ENCODE measurements around the gene MUL1. TPM values are rescaled to one million over a fixed set of nuclear protein-coding genes. Genes with fewer than 3 reads are reported as not detected.

MUL1 gene
- 19.9 TPM for total RNA-seq

GRCh38 chr1:20507564-20508410 lies at the start of gene MUL1:
Gene MUL1, minus strand, starts transcription at chr1:20508151. Its CDS starts 127 bp downstream, at chr1:20508024.
- peak within 1 kb of the TSS; percentile 90 to 98 for H3K4me3 ChIP-seq
- no peaks in the 10 kb centered on the region for H3K27me3 ChIP-seq
- intact Hi-C loops (cut with DNase I): no loop called here
- no peaks in the 10 kb centered on the region for H3K9me3 ChIP-seq
- DNase-seq (ENCODE audit: extremely low spot score in 2 of 2): no peak
- TF ChIP-seq POLR2A (IDR thresholded peaks at IDR 0.05) (peak in 1 of 2 donors; percentile 26), POLR2AphosphoS5 (IDR thresholded peaks at IDR 0.05; ENCODE audit: insufficient read depth in 1 of 2, low read depth in 1 of 2) (peak; percentile 88 to 91), CTCF (IDR thresholded peaks at IDR 0.05) (no peak)
- H3K27ac ChIP-seq: peak within 1 kb of the TSS; percentile 80
- H3K4me1 ChIP-seq: peaks cover 27% of the 10 kb centered on the region
- H3K36me3 ChIP-seq: no peaks in the 10 kb centered on the region

- Histone ChIP-seq H3K36me3 (no peaks in the 10 kb centered on the region), H3K9me3 (no peaks in the 10 kb centered on the region), H3K4me3 (no peak overlapping the region), H3K27ac (no peak overlapping the region), H3K4me1 (peaks cover 14% of the 10 kb centered on the region), H3K27me3 (peaks cover 7% of the 10 kb centered on the region)
- DNase-seq (ENCODE audit: extremely low spot score in 2 of 2): no peak
- no peak for TF ChIP-seq POLR2A (IDR thresholded peaks at IDR 0.05)
- intact Hi-C loops (cut with DNase I): no loop called here
These were observed 47.8 kb upstream of the MUL1 start for GRCh38 chr1:20555758-20556120.

GRCh38 chr1:20555025-20555757 lies 47.2 kb upstream of the MUL1 start:
- Histone ChIP-seq H3K36me3 (no peaks in the 10 kb centered on the region), H3K27ac (no peak overlapping the region), H3K4me1 (peaks cover 14% of the 10 kb centered on the region), H3K4me3 (no peak overlapping the region), H3K9me3 (no peaks in the 10 kb centered on the region), H3K27me3 (peaks cover 7% of the 10 kb centered on the region)
- intact Hi-C loops (cut with DNase I): no loop called here
- no peak for DNase-seq (ENCODE audit: extremely low spot score in 2 of 2)
- no peak for TF ChIP-seq POLR2A (IDR thresholded peaks at IDR 0.05)
- TF ChIP-seq POLR2AphosphoS5 (IDR thresholded peaks at IDR 0.05; ENCODE audit: insufficient read depth in 1 of 2, low read depth in 1 of 2): no peak
- TF ChIP-seq CTCF (IDR thresholded peaks at IDR 0.05): no peak

GRCh38 chr1:20552728-20553445 lies 44.9 kb upstream of the MUL1 start:
- intact Hi-C loops (cut with DNase I): no loop called here
- no peak overlapping the region for H3K27ac ChIP-seq
- peaks cover 14% of the 10 kb centered on the region for H3K4me1 ChIP-seq
- H3K27me3 ChIP-seq: peaks cover 7% of the 10 kb centered on the region
- no peak for DNase-seq (ENCODE audit: extremely low spot score in 2 of 2)
- no peaks in the 10 kb centered on the region for H3K9me3 ChIP-seq
- H3K4me3 ChIP-seq: peak overlapping the region; percentile 34 to 35
- H3K36me3 ChIP-seq: no peaks in the 10 kb centered on the region
- TF ChIP-seq CTCF (IDR thresholded peaks at IDR 0.05) (no peak), POLR2AphosphoS5 (IDR thresholded peaks at IDR 0.05; ENCODE audit: insufficient read depth in 1 of 2, low read depth in 1 of 2) (no peak), POLR2A (IDR thresholded peaks at IDR 0.05) (no peak)

- Histone ChIP-seq H3K27ac (peak within 1 kb of the TSS; percentile 4), H3K9me3 (no peaks in the 10 kb centered on the region), H3K36me3 (no peaks in the 10 kb centered on the region), H3K4me3 (peak within 1 kb of the TSS; percentile 34 to 35), H3K4me1 (peaks cover 14% of the 10 kb centered on the region), H3K27me3 (peaks cover 7% of the 10 kb centered on the region)
- no peak for TF ChIP-seq CTCF (IDR thresholded peaks at IDR 0.05)
- intact Hi-C loops (cut with DNase I): no loop called here
- DNase-seq (ENCODE audit: extremely low spot score in 2 of 2): no peak
These were observed 44.2 kb upstream of the MUL1 start, which contains the start of gene FAM43B for GRCh38 chr1:20551945-20552727. Gene FAM43B, plus strand, starts transcription at chr1:20552573. Its CDS starts 401 bp downstream, at chr1:20552974.
